HG02610 (cell line): ENCODE results near the gene TFAM.
A peak's percentile ranks its signal among the peaks of the same experiment; 100 is the strongest.
"Not testable (repeated sequence)": the region's sequence is repeated elsewhere in the genome, so short reads cannot be mapped to it uniquely, and the experiment has no call there.

ENCODE experiments used
- ATAC-seq: cut with Tn5 transposase; IDR thresholded peaks from one replicate; pipeline ENCODE4 v1.9.1; 2021; ENCODE audit warnings: mild to moderate bottlenecking, moderate library complexity; ENCODE audit not compliant: unreplicated experiment

The TFAM gene

DNA sequence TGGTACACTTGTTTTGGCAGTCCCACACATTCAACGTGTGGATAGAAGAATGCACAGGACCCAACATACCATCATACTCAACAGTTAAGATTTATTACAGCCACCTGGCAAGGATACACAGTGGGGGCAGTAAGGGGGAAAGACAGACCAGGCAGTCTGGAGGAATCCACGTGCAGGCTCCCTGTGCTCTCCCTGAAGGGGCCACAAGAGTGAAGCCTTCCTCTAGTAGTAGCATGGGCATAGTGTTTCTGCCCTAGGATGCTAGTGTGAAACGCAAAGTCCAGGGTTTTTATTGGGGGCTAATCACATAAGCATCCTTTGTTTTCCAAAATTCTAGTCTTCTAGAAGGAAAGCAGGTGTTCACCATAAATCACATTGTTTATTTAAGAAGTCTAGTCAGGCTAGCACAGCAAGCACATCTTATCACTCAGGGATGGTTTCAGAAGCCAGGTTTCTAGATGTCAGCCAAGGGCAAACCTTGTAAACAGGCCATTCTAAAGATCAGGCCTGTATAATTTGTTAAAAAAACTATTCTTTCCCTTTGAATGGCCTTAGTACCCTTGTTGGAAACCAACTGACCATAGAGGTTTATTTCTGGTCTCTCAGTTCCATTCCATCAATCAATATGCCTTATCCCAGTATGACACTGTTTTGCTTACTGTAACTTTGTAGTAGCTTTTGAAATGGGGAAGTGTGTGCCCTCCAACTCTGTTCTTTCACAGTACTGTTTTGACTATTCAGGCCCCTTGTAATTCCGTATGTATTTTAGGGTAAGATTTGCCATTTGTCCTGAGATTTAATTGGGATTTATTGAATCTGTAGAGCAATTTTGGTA is 12.4 kb upstream of the TFAM start:
- ATAC-seq: peak; percentile 65

DNA sequence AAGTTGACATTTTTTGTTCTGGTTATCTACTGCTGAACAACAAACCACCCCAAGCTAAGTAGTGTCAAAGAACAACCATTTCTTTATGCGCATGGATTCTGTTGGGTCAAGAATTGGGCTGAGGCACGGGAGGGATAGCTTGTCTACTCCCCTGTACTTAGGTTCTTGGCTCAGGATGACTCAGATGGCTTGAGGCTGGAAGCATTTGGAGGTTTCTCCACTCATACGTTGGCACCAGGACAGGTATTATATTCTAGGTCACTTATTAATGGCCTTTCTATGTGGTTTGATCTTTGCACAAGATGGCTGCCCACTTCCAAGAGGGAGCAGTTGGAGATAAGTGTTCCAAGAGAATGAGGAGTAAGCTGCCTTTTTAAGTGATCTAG is 11.8 kb upstream of the TFAM start:
- no peak for ATAC-seq

DNA sequence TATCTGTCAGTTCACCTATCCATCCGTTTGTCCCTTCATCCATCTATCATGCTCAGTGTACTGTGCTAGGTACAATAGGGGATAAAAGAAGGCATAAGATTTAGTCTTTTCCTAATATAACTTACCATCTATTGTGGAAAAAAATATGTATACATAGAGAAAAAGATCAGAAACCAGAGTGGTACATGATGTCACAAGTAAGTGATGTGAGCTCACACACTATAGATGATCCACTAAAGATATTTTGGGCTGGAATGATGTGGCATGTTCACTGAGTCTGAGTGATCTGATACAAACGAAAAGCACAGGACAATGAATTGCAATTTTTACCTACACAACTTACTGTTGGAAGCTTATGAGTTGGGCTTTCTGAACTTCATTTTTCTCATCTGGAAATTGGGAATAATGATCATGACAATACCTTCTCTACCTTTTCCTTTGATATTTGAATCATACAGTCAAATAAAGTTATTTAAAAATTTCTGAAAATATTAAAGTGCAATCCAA is 2.7 kb upstream of the TFAM start:
- ATAC-seq: no peak

DNA sequence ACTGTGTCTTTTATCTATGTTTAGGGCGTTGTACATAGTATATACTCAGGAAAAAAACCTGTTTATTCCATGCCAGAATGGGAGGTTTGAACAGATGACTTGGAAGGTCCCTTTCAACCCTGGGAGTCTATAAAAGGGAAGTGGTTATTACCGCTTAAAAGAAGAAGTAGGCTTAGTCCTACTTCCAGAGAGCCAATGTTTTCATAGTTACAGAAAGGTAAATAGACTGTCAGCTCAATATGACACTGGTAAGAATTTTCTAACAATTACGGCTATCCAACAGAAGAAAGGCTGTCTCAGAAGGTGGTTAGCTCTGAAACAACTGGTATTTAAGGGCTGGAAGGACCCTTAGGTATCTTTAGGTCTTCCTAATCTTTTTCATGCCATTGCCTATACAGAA is 1.1 kb upstream of the TFAM start:
- ATAC-seq: peak; percentile 65

- ATAC-seq: peak; percentile 0
Measured at GRCh38 chr10:58384544-58384998, 639 bp upstream of the TFAM start.

- peak; percentile 14 for ATAC-seq
Measured at GRCh38 chr10:58385784-58386112, 538 bp downstream of the TFAM start.

GRCh38 chr10:58389024-58389423 is 3.8 kb downstream of the TFAM start:
- ATAC-seq: no peak

GRCh38 chr10:58393317-58393716 is 8.1 kb downstream of the TFAM start:
- no peak for ATAC-seq

GRCh38 chr10:58394471-58394870 is 9.3 kb downstream of the TFAM start:
- ATAC-seq: no peak

- no peak for ATAC-seq
Measured at GRCh38 chr10:58396057-58396456, 10.8 kb downstream of the TFAM start.

DNA sequence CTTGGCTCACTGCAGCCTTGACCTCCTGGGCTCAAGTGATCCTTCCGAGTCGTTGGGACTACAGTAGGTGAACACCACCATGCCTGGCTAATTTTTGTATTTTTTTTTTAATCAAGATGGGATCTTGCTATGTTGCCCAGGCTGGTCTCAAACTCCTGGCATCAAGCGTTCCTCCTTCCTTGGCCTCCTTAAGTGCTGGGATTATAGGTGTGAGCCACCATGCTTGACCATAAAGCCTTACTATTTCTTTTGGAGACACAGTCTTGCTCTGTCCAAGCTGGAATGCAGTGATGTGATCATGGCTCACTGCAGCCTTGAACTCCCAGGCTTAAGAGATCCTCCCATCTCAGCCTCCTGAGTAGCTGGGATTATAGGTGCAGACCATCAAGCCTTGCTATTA is 12.6 kb downstream of the TFAM start:
- no peak for ATAC-seq

GRCh38 chr10:58399410-58399809 is 14.2 kb downstream of the TFAM start:
- no peak for ATAC-seq

- no peak for ATAC-seq
Measured at GRCh38 chr10:58400609-58401008, 15.4 kb downstream of the TFAM start.

DNA sequence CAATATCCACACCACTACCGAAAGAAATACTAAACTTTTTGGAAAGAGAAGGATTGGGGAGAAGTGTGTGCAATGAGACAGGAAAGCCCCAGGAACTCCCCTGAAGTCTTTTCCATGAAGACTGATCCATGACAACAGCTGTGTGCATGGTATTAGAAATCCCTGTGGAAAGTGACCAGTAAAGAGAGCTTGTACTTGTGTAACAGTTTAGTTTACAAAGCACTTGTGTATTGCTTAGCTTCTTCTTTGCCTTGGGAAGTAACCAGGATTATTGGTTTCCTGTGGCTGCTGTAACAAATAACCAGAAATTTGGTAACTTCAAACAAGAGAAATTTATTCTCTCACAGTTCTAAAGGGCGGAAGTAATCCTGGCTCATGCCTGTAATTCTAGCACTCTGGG is 18.8 kb downstream of the TFAM start:
- no peak for ATAC-seq

DNA sequence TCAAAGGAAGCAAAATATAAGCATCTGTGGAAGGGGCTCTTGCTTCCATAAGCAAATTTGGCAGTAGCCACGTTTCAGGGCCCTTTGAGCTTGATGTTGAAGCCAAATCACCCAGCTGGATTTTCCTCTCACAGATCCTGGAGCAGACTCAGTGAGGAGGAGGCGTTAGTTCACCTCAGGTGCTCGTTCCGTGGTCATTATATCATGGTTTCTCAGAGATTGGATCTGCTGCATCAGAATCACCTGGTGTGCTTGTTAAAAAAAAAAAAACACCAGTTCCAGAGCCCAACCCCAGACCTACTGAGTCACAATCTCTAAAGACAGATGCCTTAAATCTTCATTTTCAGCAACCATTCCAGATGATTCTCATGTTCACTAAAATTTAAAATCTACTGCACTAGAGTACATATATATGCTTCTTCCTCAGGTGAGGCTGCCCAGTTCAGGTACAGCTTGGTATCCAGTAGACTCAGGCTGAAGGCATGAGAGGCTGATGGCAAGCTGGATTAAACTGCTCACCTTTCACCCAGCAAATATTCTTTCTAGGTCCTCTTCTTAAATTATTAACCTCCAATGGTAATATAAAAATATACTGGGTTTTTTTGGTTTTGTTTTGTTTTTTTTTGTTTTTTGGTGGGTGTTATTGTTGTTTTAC is 24.9 kb downstream of the TFAM start:
- ATAC-seq: no peak

DNA sequence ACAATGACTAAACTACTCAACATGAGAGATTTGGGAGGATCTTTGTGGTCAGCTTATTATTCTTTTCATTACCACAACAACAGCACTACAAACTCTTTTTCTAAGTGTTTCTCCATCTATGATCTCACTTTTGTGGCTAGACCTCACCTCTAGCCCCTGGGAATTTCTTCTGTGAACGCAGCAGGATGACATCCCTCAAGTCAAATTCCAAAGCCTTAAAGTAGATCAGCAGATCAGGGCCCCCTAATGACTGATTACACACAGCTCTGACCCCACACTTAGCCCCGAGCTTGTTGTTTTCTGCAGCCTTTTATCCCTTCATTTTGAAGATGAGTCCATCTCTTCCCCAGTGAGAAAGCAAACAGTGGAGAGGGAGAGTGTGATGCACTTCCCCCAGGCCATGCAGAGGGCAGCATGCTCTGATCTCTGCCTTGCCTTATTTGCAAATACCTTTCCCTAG is 27.3 kb downstream of the TFAM start:
- no peak for ATAC-seq

GRCh38 chr10:58414270-58415041 is 29.2 kb downstream of the TFAM start:
- no peak for ATAC-seq

DNA sequence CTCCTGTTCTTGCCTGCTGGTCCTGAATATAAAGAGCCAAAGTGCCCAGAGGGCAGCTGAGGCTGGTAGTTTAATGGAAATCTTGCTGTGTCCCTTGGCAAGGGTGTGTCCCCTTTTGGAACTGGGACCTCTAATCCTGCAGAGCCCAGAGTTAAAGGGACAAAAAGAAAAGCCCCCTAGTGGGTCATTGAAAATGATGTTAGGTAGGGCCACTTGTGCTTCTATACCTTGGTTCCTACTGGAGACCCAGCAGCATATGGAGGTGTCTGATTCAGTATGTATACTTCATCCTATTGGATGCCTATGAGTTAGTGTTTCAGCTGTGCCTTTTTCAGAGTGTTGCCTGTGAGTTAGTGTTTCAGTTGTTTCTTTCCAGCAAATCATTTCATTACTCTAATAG is 30.5 kb downstream of the TFAM start:
- ATAC-seq: no peak

DNA sequence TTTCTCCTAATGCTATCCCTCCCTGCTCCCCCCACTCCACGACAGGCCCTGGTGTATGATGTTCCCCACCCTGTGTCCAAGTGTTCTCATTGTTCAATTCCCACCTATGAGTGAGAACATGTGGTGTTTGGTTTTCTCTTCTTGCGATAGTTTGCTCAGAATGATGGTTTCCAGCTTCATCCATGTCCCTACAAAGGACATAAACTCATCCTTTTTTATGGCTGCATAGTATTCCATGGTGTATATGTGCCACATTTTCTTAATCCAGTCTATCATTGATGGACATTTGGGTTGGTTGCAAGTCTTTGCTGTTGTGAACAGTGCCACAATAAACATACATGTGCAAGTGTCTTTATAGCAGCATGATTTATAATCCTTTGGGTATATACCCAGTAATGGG is 32.7 kb downstream of the TFAM start:
- ATAC-seq: not testable (repeated sequence)

DNA sequence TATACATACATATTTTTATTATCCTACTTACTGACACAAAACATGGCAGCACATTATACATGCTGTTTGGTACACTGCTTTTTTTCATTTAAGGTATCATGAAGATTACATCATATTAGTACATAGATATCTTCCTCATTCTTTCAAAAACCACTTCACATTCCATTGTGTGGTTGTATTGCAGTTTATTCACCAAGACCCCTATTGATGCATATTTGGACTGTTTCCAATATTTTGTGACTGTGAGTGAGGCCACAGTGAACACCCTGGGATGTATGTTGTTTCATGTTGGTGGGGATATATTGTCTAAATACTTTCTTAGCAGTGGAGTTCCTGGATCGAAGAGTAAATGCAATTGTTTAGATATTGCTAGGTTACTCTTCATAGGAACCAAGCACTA is 39.0 kb downstream of the TFAM start:
- no peak for ATAC-seq

- not testable (repeated sequence) for ATAC-seq
Measured at GRCh38 chr10:58428436-58428835, 43.2 kb downstream of the TFAM start.
